HepG2 (cell line): Measurements from ENCODE around the gene RAPGEF5. TPM values are rescaled to one million over a fixed set of nuclear protein-coding genes. Genes with fewer than 3 reads are reported as not detected.

Experiments
- ATAC-seq: fragments of 200-7000 bp; cut with Tn5 transposase; 3 replicates; pipeline ENCODE4 v1.9.1; 2020; ENCODE audit warnings: mild to moderate bottlenecking, moderate library complexity
- BruUV-seq: library from RNA; stranded (reverse); fragments of 400-500 nt; replicated peaks from 2 replicates; lab custom pipeline; 2021; lab: Mats Ljungman, UMichigan
- CTCF ChIA-PET: fragments of 300-600 bp; formaldehyde crosslinking; extraction: SDS; loops from one replicate; lab custom pipeline; 2021; ENCODE audit warnings: low total read pairs, inconsistent platforms, low intra/inter-chr PET ratio; lab: Yijun Ruan, JAX
- POLR2A ChIA-PET: fragments of 350-600 bp; sonication (Branson Sonifier 250); formaldehyde crosslinking; loops from one replicate; lab custom pipeline; 2020; ENCODE audit warnings: antibody characterized with exemption, inconsistent platforms; lab: Yijun Ruan, JAX
- DNase-seq: peaks from one replicate; pipeline ENCODE4 v3.0.0-alpha.2; 2015; ENCODE audit warnings: low spot score
- FAIRE-seq: peaks from 3 replicates; lab custom pipeline; 2011; peaks lifted over from hg19 to GRCh38; lab: Jason Lieb, UNC
- H2AFZ ChIP-seq: one replicate; pipeline ENCODE4 v1.6.1; 2011; ENCODE audit warnings: low read length, inconsistent platforms
- H3K27ac ChIP-seq: fragments of 300-600 bp; 3 replicates; pipeline ENCODE4 v1.8.0; 2011; ENCODE audit warnings: mixed run types, mild to moderate bottlenecking, mixed read lengths, low read length, inconsistent platforms; ENCODE audit not compliant: insufficient read depth; ENCODE audit errors: extremely low read length
- H3K27me3 ChIP-seq, 2 experiments: fragments of 200-600 bp in 1 of 2; 2 replicates in 1 of 2; 3 replicates in 1 of 2; pipeline versions ENCODE4 v1.6.0 to v1.8.0; 2011; ENCODE audit warnings: low read length in 2 of 2, mild to moderate bottlenecking in 2 of 2, moderate library complexity in 2 of 2, inconsistent platforms in 1 of 2; ENCODE audit not compliant: insufficient read depth in 2 of 2, control insufficient read depth in 1 of 2
- H3K36me3 ChIP-seq, 2 experiments: fragments of 200-600 bp in 1 of 2; replicated peaks in 1 of 2; 2 replicates in 1 of 2; 3 replicates in 1 of 2; pipeline versions ENCODE4 v1.5.1 to v1.8.0; 2011; ENCODE audit warnings: low read length in 2 of 2, inconsistent platforms in 1 of 2; ENCODE audit not compliant: insufficient read depth in 2 of 2, control insufficient read depth in 1 of 2
- H3K4me1 ChIP-seq: 2 replicates; pipeline ENCODE4 v1.5.1; 2012; ENCODE audit warnings: low read length, inconsistent platforms; ENCODE audit not compliant: insufficient read depth
- H3K4me2 ChIP-seq: 2 replicates; pipeline ENCODE4 v1.6.0; 2011; ENCODE audit warnings: low read depth, low read length, inconsistent platforms
- H3K4me3 ChIP-seq, 3 experiments: fragments of 200-600 bp in 1 of 3; sonication (generic), shearing (Covaris generic) in 1 of 3; replicated peaks in 1 of 3; 2 replicates each; pipeline ENCODE4 v1.5.1; 2011 to 2016; ENCODE audit warnings: low read length in 3 of 3, inconsistent platforms in 2 of 3, low read depth in 2 of 3, mild to moderate bottlenecking in 2 of 3, control low read depth in 1 of 3, mixed read lengths in 1 of 3; ENCODE audit not compliant: insufficient read depth in 1 of 3
- H3K79me2 ChIP-seq: one replicate; pipeline ENCODE4 v1.6.1; 2011; ENCODE audit warnings: low read length, inconsistent platforms; ENCODE audit not compliant: insufficient read depth
- H3K9ac ChIP-seq: 2 replicates; pipeline ENCODE4 v1.6.0; 2011; ENCODE audit warnings: mild to moderate bottlenecking, low read depth, low read length, inconsistent platforms; ENCODE audit not compliant: insufficient read depth
- H3K9me3 ChIP-seq: 2 replicates; pipeline ENCODE4 v1.5.1; 2012; ENCODE audit warnings: mild to moderate bottlenecking, low read length
- H4K20me1 ChIP-seq: 2 replicates; pipeline ENCODE4 v1.6.0; 2011; ENCODE audit warnings: inconsistent platforms, mild to moderate bottlenecking, low read length, moderate library complexity; ENCODE audit not compliant: insufficient read depth
- ADNP ChIP-seq: sonication (generic); formaldehyde crosslinking; IDR thresholded peaks from 2 replicates; pipeline ENCODE4 v1.4.0; 2020; ENCODE audit warnings: missing genetic modification reagents
- SALL1 ChIP-seq: sonication (generic); formaldehyde crosslinking; IDR thresholded peaks from 2 replicates; pipeline ENCODE4 v1.8.0; 2022; ENCODE audit warnings: mild to moderate bottlenecking, missing genetic modification reagents
- ZBTB7B ChIP-seq: sonication (generic); formaldehyde crosslinking; IDR thresholded peaks from 2 replicates; pipeline ENCODE4 v1.4.0; 2020; ENCODE audit warnings: missing genetic modification reagents
- ZMAT3 ChIP-seq: sonication (generic); formaldehyde crosslinking; conservative IDR thresholded peaks from 2 replicates; pipeline ENCODE4 v1.7.0; 2021; ENCODE audit warnings: missing genetic modification reagents
- WGBS: methylation state at CpG from one replicate; pipeline ENCODE4 v1.1.6; 2017; ENCODE audit warnings: low lambda C conversion rate; 5-methylcytosine and 5-hydroxymethylcytosine counted together
- in situ Hi-C: cut with HindIII; loops from 2 replicates; pipeline ENCODE4 v1.10.0; 2017; ENCODE audit warnings: low pct_unique_long_range_greater_than_20kb; ENCODE audit not compliant: extremely low pct_ligation_motif_present
- intact Hi-C: fragments of 100-400 bp; cut with micrococcal nuclease; formaldehyde crosslinking; loops from one replicate; pipeline ENCODE4 v1.10.0; 2022; ENCODE audit not compliant: unreplicated experiment
- polyA plus RNA-seq, 8 experiments: library from polyadenylated mRNA; depleted of rRNA in 3 of 8; stranded (reverse) in 7 of 8; unstranded in 1 of 8; fragments of >200 nt; fragmentation: Illumina TruSeq in 4 of 8; extraction: Trizol in 4 of 8; gene quantifications; 2 replicates each; pipeline versions ENCODE4 v1.2.1 to v1.2.3, GENCODE V29; 2011 to 2016; ENCODE audit warnings: low read depth in 4 of 8, missing spikeins in 1 of 8, mixed read lengths in 1 of 8; ENCODE audit not compliant: insufficient read depth in 1 of 8
- total RNA-seq, 5 experiments: library from RNA; depleted of rRNA; stranded (reverse); fragments of >200 nt; fragmentation: Illumina TruSeq; extraction: Trizol; gene quantifications; 2 replicates each; pipeline ENCODE4 v1.2.3, GENCODE V29; 2016; ENCODE audit warnings: low read depth in 1 of 5
- TF ChIP-seq, protein P1 (sequence below): sonication (generic); formaldehyde crosslinking; IDR thresholded peaks from 2 replicates; pipeline ENCODE4 v1.9.0; 2021; ENCODE audit warnings: mild to moderate bottlenecking, missing genetic modification reagents

Gene RAPGEF5
- total and polyA plus RNA-seq, 2 of the 13 experiments (the other 11 are each of a cell fraction or from before 2014, with no cell fraction given), result 17.1 to 23.4 TPM

DNA sequence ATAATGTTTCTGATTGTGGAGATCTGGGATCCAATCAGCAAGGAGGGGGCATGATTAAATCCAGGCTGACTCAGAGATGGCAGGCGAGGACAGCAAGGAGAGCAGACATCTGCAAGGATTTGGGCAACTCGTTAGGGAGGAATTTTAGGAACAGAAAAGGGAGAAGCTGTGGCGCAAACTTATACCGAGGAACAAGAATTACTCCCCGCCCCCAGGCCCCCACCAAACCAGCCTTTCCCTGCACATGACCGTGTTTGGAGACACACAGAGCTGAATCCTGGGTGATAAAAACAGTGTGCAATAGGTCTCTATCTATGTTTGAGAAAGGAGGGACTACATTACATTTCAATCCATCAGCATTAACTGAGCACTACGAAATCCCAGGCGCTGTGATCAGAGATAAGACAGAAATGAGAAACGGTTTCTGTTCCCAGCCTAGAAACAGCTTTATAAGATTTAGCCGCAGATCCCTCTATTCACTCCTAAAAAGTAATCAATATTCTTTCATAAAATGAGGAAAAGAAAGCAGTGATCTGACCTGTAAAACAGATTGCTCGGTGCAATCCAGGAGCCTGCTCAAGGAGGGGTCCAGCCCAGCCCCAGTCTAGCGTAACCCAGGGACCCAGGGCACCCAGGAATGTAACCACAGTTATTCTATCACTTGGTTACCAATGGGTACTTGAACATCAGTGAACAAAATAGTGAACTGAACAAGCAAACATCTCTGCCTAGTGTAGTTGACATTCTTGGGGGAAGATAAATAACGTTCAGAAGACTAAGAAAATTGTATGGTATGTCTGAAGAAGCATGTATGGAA, 37.2 kb upstream of the RAPGEF5 start:
- intact Hi-C loops (no loop called here), in situ Hi-C loops (no loop called here)
- peaks cover 0 to 1% of the 10 kb centered on the region in 2 experiments; a peak in 2 of 5 replicates for H3K27me3 ChIP-seq
- H3K36me3 ChIP-seq, result no peaks in the 10 kb centered on the region
- TF ChIP-seq, protein P1, sequence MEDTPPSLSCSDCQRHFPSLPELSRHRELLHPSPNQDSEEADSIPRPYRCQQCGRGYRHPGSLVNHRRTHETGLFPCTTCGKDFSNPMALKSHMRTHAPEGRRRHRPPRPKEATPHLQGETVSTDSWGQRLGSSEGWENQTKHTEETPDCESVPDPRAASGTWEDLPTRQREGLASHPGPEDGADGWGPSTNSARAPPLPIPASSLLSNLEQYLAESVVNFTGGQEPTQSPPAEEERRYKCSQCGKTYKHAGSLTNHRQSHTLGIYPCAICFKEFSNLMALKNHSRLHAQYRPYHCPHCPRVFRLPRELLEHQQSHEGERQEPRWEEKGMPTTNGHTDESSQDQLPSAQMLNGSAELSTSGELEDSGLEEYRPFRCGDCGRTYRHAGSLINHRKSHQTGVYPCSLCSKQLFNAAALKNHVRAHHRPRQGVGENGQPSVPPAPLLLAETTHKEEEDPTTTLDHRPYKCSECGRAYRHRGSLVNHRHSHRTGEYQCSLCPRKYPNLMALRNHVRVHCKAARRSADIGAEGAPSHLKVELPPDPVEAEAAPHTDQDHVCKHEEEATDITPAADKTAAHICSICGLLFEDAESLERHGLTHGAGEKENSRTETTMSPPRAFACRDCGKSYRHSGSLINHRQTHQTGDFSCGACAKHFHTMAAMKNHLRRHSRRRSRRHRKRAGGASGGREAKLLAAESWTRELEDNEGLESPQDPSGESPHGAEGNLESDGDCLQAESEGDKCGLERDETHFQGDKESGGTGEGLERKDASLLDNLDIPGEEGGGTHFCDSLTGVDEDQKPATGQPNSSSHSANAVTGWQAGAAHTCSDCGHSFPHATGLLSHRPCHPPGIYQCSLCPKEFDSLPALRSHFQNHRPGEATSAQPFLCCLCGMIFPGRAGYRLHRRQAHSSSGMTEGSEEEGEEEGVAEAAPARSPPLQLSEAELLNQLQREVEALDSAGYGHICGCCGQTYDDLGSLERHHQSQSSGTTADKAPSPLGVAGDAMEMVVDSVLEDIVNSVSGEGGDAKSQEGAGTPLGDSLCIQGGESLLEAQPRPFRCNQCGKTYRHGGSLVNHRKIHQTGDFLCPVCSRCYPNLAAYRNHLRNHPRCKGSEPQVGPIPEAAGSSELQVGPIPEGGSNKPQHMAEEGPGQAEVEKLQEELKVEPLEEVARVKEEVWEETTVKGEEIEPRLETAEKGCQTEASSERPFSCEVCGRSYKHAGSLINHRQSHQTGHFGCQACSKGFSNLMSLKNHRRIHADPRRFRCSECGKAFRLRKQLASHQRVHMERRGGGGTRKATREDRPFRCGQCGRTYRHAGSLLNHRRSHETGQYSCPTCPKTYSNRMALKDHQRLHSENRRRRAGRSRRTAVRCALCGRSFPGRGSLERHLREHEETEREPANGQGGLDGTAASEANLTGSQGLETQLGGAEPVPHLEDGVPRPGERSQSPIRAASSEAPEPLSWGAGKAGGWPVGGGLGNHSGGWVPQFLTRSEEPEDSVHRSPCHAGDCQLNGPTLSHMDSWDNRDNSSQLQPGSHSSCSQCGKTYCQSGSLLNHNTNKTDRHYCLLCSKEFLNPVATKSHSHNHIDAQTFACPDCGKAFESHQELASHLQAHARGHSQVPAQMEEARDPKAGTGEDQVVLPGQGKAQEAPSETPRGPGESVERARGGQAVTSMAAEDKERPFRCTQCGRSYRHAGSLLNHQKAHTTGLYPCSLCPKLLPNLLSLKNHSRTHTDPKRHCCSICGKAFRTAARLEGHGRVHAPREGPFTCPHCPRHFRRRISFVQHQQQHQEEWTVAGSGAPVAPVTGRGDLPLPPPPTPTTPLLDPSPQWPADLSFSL (CRISPR knock-in tag), result no peak
- TF ChIP-seq ADNP (CRISPR knock-in tag) (no peak), ZBTB7B (CRISPR knock-in tag) (no peak), SALL1 (CRISPR knock-in tag) (no peak), ZMAT3 (no peak)
- FAIRE-seq (no peak), ATAC-seq (no peak), DNase-seq (no peak)
- ChIA-PET POLR2A (no interaction called here), CTCF (no interaction called here)
- 55% methylated on average over 13 of the region's 13 CpGs for WGBS
- no peak overlapping the region for H3K27ac ChIP-seq
- H2AFZ ChIP-seq, result no peak overlapping the region
- no peak overlapping the region for H3K4me3 ChIP-seq
- H3K79me2 ChIP-seq, result no peaks in the 10 kb centered on the region
- H3K9ac ChIP-seq, result no peak overlapping the region
- no peaks in the 10 kb centered on the region for H3K9me3 ChIP-seq
- peaks cover 29% of the 10 kb centered on the region for H3K4me1 ChIP-seq
- BruUV-seq, result no TSS peak
- H3K4me2 ChIP-seq, result no peak overlapping the region
- H4K20me1 ChIP-seq, result no peaks in the 10 kb centered on the region
